ENCODE data around the gene PLTP.

- TF ChIP-seq POLR2A (IDR thresholded peaks at IDR 0.05) = no peak
- no peak for TF ChIP-seq CTCF (IDR thresholded peaks at IDR 0.05)
These were observed 358 bp upstream of the PLTP start for GRCh38 chr20:45912344-45912682.
